ENCODE data around the gene PCSK5.

Gene PCSK5

DNA sequence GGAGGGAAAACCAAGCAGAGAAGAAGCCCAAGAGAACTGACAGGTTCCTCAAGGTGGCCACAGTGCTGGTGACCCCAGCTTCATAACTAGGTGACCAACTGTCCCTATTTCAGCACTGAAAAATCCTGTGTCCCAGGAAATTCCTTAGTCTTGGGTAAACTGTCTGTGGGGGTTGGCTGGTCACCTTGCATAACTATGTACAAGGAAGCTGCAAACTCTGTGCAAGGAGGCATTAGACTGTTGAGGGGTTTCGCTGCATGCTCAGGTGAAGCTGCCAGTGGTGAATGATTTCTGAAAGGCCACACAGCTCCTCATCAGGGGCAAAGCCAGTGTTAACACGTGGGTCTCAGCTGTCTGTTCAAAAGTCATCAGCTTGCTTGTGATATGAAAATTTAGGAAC lies 36.9 kb downstream of the PCSK5 start:
- no peaks in the 10 kb centered on the region for H3K27me3 ChIP-seq (ENCODE audit: control insufficient read depth in 1 of 2, insufficient read depth in 2 of 2, low read length in 2 of 2)
- no peak overlapping the region for H3K27ac ChIP-seq (ENCODE audit: low read depth, low read length)
- no peaks in the 10 kb centered on the region for H3K4me1 ChIP-seq (ENCODE audit: insufficient read depth, low read length)
- H3K9me3 ChIP-seq (ENCODE audit: low read length) = no peaks in the 10 kb centered on the region
- H3K4me3 ChIP-seq (ENCODE audit: low read depth in 1 of 2, low read length in 2 of 2) = no peak overlapping the region
- no peak overlapping the region for H3K9ac ChIP-seq (ENCODE audit: low read length)
- no peaks in the 10 kb centered on the region for H3K36me3 ChIP-seq (ENCODE audit: insufficient read depth, low read length)

DNA sequence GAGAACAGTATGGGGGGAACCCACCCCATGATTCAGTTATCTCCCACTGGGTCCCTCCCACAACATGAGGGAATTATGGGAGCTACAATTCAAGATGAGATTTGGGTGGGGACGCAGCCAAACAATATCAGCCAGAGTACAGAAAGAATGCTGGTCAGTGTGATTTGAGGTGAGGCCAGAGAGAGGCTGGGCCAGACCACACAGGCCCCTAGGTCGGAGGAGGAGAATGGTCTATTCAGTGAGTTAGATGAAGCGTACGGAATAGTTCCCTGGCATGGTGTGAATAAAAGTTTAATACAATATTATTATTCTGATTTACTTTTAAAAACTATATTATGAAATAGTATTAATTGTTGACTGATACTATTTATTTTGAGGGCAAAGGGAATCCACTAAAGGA lies 39.7 kb downstream of the PCSK5 start:
- Histone ChIP-seq H3K36me3 (ENCODE audit: insufficient read depth, low read length) (no peaks in the 10 kb centered on the region), H3K9ac (ENCODE audit: low read length) (no peak overlapping the region), H3K4me1 (ENCODE audit: insufficient read depth, low read length) (no peaks in the 10 kb centered on the region), H3K27ac (ENCODE audit: low read depth, low read length) (no peak overlapping the region), H3K9me3 (ENCODE audit: low read length) (no peaks in the 10 kb centered on the region), H3K4me3 (ENCODE audit: low read depth in 1 of 2, low read length in 2 of 2) (no peak overlapping the region), H3K27me3 (ENCODE audit: control insufficient read depth in 1 of 2, insufficient read depth in 2 of 2, low read length in 2 of 2) (no peaks in the 10 kb centered on the region)

DNA sequence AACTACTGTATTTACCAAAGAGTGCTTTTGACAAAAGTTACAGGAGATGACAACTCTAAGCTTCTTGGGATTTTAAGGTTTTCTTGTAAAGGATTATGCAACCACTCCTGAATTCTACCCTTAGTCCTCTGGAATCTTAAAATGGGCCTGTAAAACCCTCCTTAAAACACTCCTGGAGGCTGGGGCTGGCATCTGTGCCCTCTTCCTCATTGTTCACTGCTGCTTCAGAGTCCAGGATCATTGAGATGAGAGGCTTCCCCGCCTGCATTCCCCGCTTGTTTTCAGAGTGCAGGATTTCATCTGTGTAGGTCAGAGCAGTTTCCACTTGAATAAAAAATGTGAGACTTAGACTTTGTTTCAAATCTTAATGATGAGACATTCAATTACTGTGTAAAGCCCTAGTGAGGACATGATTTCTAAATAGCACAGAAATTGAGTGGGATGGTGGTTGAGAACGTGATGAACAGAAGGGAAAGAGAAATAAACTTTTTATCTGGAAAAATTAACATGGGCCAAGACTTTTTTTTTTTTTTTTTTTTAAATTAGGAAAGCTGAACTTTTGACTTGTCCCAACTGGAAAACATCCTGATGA lies 40.4 kb downstream of the PCSK5 start:
- H3K9ac ChIP-seq (ENCODE audit: low read length) = no peak overlapping the region
- H3K27me3 ChIP-seq (ENCODE audit: control insufficient read depth in 1 of 2, insufficient read depth in 2 of 2, low read length in 2 of 2) = no peaks in the 10 kb centered on the region
- H3K9me3 ChIP-seq (ENCODE audit: low read length) = no peaks in the 10 kb centered on the region
- no peaks in the 10 kb centered on the region for H3K4me1 ChIP-seq (ENCODE audit: insufficient read depth, low read length)
- H3K4me3 ChIP-seq (ENCODE audit: low read depth in 1 of 2, low read length in 2 of 2) = no peak overlapping the region
- no peaks in the 10 kb centered on the region for H3K36me3 ChIP-seq (ENCODE audit: insufficient read depth, low read length)
- H3K27ac ChIP-seq (ENCODE audit: low read depth, low read length) = no peak overlapping the region

DNA sequence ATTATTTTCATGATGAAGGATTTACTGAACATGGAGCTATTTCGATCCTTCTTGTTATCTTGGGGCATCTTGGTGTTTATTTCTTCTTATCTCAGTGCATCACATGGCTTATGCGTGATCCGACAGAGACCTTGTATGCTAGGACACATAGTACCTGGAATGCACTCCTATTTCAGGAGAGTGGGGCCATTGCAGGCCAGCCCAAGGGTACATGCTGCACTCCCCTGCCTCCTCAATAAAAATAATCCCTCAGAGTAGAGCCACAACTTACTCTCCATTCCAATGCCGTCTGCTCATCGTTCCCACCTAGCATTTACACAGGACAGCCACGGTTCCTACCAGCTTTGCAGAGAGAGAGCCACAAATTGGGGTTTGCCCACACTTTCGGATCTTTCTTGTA lies 43.5 kb downstream of the PCSK5 start:
- H3K9me3 ChIP-seq (ENCODE audit: low read length) = no peaks in the 10 kb centered on the region
- no peak overlapping the region for H3K27ac ChIP-seq (ENCODE audit: low read depth, low read length)
- H3K36me3 ChIP-seq (ENCODE audit: insufficient read depth, low read length) = no peaks in the 10 kb centered on the region
- H3K4me3 ChIP-seq (ENCODE audit: low read depth in 1 of 2, low read length in 2 of 2) = no peak overlapping the region
- H3K4me1 ChIP-seq (ENCODE audit: insufficient read depth, low read length) = no peaks in the 10 kb centered on the region
- no peak overlapping the region for H3K9ac ChIP-seq (ENCODE audit: low read length)
- H3K27me3 ChIP-seq (ENCODE audit: control insufficient read depth in 1 of 2, insufficient read depth in 2 of 2, low read length in 2 of 2) = no peaks in the 10 kb centered on the region

DNA sequence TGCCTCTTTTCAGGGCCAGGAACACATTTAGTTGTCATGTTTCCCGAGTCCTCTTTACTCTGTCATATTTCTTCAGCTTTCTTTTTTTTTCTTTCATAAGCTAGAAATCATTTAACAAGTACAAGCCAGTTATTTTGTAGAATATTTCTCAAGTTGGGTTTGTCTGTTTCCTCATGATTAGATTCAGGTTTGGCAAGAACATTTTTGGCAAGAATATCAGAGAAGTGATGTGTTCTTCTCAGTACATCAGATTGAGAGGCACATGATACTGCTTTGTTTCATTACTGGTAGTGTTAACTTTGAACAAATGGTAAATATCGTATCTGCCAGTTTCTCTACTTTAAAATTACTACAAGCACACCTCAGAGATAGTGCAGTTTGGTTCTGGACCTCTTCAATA lies 45.1 kb downstream of the PCSK5 start:
- Histone ChIP-seq H3K27me3 (ENCODE audit: control insufficient read depth in 1 of 2, insufficient read depth in 2 of 2, low read length in 2 of 2) (no peaks in the 10 kb centered on the region), H3K9me3 (ENCODE audit: low read length) (no peaks in the 10 kb centered on the region), H3K9ac (ENCODE audit: low read length) (no peak overlapping the region), H3K27ac (ENCODE audit: low read depth, low read length) (no peak overlapping the region), H3K4me3 (ENCODE audit: low read depth in 1 of 2, low read length in 2 of 2) (no peak overlapping the region), H3K4me1 (ENCODE audit: insufficient read depth, low read length) (no peaks in the 10 kb centered on the region), H3K36me3 (ENCODE audit: insufficient read depth, low read length) (no peaks in the 10 kb centered on the region)

DNA sequence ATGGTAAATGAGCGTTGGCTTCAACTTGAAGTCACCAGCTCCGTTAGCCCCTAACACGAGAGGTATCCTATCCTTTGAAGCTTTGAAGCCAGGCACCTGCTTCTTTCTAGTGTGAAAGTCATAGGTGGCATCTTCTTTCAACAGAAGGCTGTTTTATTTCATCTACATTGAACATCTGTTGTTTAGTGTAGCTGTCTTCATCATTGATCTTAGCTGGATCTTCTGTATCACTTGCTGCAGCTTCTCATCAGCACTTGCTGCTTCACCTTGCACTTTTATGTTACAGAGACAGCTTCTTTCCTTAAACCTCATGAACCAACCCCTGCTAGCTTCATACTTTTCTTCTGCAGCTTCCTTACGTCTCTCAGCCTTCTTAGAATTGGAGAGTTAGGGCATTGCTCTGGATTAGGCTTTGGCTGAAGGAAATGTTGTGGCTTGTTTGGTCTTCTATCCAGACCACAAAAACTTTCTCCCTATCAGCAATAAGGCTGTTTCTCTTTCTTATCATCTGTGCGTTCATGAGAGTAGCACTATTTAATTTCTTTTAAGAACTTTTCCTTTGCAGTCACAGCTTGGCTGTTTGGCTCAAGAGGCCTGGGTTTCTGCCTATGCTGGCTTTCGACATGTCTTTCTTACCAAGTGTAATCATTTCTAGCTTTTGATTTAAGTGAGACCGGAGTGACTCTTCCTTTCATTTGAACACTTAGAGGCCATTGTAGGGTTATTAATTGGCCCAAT lies 47.2 kb downstream of the PCSK5 start:
- Histone ChIP-seq H3K36me3 (ENCODE audit: insufficient read depth, low read length) (no peaks in the 10 kb centered on the region), H3K27me3 (ENCODE audit: control insufficient read depth in 1 of 2, insufficient read depth in 2 of 2, low read length in 2 of 2) (no peaks in the 10 kb centered on the region), H3K27ac (ENCODE audit: low read depth, low read length) (no peak overlapping the region), H3K9me3 (ENCODE audit: low read length) (no peaks in the 10 kb centered on the region), H3K4me3 (ENCODE audit: low read depth in 1 of 2, low read length in 2 of 2) (no peak overlapping the region), H3K9ac (ENCODE audit: low read length) (no peak overlapping the region), H3K4me1 (ENCODE audit: insufficient read depth, low read length) (no peaks in the 10 kb centered on the region)

DNA sequence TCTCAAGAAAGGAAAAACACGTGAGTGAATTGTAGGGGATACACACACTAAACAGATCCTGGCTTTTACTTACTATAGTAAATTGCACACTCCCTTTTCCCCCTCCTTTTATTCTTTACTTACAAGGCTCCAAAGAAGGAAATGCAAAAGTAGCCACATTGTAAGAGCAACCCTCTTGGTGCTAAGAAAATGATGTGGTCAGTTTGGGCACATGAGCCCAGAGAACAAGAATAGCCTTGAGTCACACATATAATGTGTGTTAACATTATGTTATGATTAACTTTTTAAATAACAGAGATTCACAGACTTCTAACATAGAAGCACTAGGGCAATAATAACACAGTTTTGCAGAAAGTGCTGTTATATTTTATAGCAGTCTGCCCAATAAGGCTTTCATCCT lies 48.5 kb downstream of the PCSK5 start:
- no peaks in the 10 kb centered on the region for H3K4me1 ChIP-seq (ENCODE audit: insufficient read depth, low read length)
- H3K9me3 ChIP-seq (ENCODE audit: low read length) = no peaks in the 10 kb centered on the region
- no peak overlapping the region for H3K27ac ChIP-seq (ENCODE audit: low read depth, low read length)
- H3K4me3 ChIP-seq (ENCODE audit: low read depth in 1 of 2, low read length in 2 of 2) = no peak overlapping the region
- no peak overlapping the region for H3K9ac ChIP-seq (ENCODE audit: low read length)
- H3K36me3 ChIP-seq (ENCODE audit: insufficient read depth, low read length) = no peaks in the 10 kb centered on the region
- no peaks in the 10 kb centered on the region for H3K27me3 ChIP-seq (ENCODE audit: control insufficient read depth in 1 of 2, insufficient read depth in 2 of 2, low read length in 2 of 2)

DNA sequence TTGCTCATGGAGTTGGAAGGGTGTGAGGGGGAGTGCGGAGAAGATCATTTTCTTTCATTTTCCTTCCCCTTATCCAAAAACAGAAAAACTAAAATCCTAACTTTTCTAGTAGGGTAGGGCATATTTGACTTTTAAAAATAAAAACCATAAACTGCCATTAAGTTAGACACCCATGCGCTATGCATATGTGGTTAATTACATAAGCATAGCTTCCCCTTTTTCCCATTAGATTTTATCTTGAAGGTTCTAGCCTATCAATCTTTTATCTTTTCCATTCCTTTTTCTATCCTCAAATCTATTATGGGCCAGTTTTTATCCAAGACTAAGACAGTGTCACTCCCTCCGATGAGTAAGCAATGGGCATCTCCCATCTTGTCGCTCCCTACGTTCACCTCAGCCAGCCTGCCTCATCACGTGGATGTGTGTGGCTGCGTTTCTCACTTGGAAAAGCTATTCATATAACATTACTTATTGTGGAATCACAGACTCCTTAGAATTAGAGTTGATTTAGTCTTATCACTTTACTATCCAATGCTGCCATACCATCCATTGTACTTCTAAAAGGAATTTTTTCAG lies 49.2 kb downstream of the PCSK5 start:
- Histone ChIP-seq H3K36me3 (ENCODE audit: insufficient read depth, low read length) (no peaks in the 10 kb centered on the region), H3K4me3 (ENCODE audit: low read depth in 1 of 2, low read length in 2 of 2) (no peak overlapping the region), H3K9me3 (ENCODE audit: low read length) (no peaks in the 10 kb centered on the region), H3K27me3 (ENCODE audit: control insufficient read depth in 1 of 2, insufficient read depth in 2 of 2, low read length in 2 of 2) (no peaks in the 10 kb centered on the region), H3K9ac (ENCODE audit: low read length) (no peak overlapping the region), H3K27ac (ENCODE audit: low read depth, low read length) (no peak overlapping the region), H3K4me1 (ENCODE audit: insufficient read depth, low read length) (no peaks in the 10 kb centered on the region)

DNA sequence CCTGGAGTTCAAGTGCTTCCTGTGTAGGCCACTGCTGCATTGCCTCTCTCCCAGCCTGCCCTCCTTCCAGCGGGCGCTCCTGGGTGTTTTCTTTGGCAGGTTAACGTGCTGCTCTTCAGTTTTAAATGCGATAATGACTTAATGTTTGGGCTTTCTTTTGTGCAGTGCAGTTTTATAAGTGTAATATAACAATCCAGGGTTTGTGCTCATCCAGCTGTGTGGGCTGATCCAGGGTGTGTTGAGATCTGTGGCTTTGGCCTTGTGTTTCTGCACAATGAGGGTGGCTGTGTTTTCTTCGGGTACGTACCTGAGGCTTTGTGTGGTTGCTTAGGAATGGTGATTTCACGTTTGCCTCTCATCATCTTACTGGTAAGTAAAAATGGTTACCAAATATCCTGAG lies 50.6 kb downstream of the PCSK5 start:
- H3K27me3 ChIP-seq (ENCODE audit: control insufficient read depth in 1 of 2, insufficient read depth in 2 of 2, low read length in 2 of 2) = no peaks in the 10 kb centered on the region
- H3K9ac ChIP-seq (ENCODE audit: low read length) = no peak overlapping the region
- H3K4me3 ChIP-seq (ENCODE audit: low read depth in 1 of 2, low read length in 2 of 2) = no peak overlapping the region
- no peaks in the 10 kb centered on the region for H3K9me3 ChIP-seq (ENCODE audit: low read length)
- H3K36me3 ChIP-seq (ENCODE audit: insufficient read depth, low read length) = no peaks in the 10 kb centered on the region
- H3K27ac ChIP-seq (ENCODE audit: low read depth, low read length) = no peak overlapping the region
- H3K4me1 ChIP-seq (ENCODE audit: insufficient read depth, low read length) = no peaks in the 10 kb centered on the region

DNA sequence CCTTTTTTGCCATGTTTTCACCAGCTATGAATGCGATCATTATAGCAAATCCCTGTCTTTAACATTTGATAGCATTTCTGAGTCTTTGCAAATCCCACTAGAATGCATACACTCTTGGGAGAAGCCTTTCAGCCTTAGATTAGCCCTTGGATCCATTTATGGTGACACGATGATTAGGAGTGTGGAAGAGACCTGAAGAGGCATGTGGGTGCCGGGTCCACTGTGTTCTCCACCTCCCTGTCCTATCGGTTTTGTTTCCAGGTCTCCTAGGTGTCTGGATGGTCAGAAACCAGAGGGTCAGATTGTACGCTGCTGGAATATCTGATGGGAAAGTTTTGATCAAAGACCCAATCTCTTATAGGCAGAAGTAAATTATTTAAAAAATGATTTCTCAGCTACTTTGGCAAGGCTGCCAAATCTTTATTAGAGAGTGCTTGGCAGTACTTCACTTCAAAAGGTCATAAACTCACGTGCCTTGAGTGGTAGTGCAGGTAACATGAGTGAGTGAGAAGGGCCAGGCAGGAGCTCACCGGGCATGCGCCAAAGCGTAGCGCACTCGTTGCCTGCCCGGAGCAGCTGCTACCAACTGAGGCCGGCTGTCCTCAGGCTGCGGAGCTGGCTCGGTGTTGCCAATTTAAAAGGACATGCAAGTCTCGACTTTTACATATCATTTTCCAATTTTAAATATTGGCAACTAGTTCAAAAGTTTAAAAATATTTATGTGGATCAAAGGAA lies 51.3 kb downstream of the PCSK5 start:
- H3K9ac ChIP-seq (ENCODE audit: low read length) = no peak overlapping the region
- H3K27ac ChIP-seq (ENCODE audit: low read depth, low read length) = no peak overlapping the region
- H3K9me3 ChIP-seq (ENCODE audit: low read length) = no peaks in the 10 kb centered on the region
- H3K27me3 ChIP-seq (ENCODE audit: control insufficient read depth in 1 of 2, insufficient read depth in 2 of 2, low read length in 2 of 2) = no peaks in the 10 kb centered on the region
- no peak overlapping the region for H3K4me3 ChIP-seq (ENCODE audit: low read depth in 1 of 2, low read length in 2 of 2)
- H3K4me1 ChIP-seq (ENCODE audit: insufficient read depth, low read length) = no peaks in the 10 kb centered on the region
- H3K36me3 ChIP-seq (ENCODE audit: insufficient read depth, low read length) = no peaks in the 10 kb centered on the region

DNA sequence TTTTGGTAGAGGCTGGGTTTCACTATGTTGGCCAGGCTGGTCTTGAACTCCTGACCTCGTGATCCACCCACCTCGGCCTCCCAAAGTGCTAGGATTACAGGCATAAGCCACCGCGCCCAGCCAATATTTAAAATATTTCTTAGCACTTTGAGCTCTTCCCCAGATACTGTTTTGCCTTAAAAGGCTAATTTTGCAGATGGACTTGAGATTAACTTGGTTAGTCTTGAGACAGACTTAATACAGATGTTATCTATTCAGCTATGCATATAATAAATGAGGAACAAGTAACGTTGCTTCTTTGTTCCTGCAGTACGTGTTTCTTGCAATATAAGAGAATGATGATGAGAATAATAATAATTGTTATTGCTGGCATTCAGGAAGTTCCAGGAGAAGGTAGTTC lies 56.3 kb downstream of the PCSK5 start:
- no peak overlapping the region for H3K27ac ChIP-seq (ENCODE audit: low read depth, low read length)
- H3K9ac ChIP-seq (ENCODE audit: low read length) = no peak overlapping the region
- no peaks in the 10 kb centered on the region for H3K9me3 ChIP-seq (ENCODE audit: low read length)
- no peaks in the 10 kb centered on the region for H3K27me3 ChIP-seq (ENCODE audit: control insufficient read depth in 1 of 2, insufficient read depth in 2 of 2, low read length in 2 of 2)
- H3K36me3 ChIP-seq (ENCODE audit: insufficient read depth, low read length) = no peaks in the 10 kb centered on the region
- H3K4me1 ChIP-seq (ENCODE audit: insufficient read depth, low read length) = no peaks in the 10 kb centered on the region
- H3K4me3 ChIP-seq (ENCODE audit: low read depth in 1 of 2, low read length in 2 of 2) = no peak overlapping the region
